Neural cell (in vitro differentiated cells): ENCODE measurements around the gene FGF9.

ENCODE experiments used
- CTCF ChIP-seq: fragments of 450-650 bp; IDR thresholded peaks from 2 replicates; pipeline ENCODE4 v1.5.1; 2014; ENCODE audit warnings: antibody characterized with exemption, mild to moderate bottlenecking, moderate library complexity; ENCODE audit not compliant: poor library complexity, severe bottlenecking
- EP300 ChIP-seq: fragments of 450-650 bp; conservative IDR thresholded peaks from 2 replicates; pipeline ENCODE4 v1.6.1; 2014; ENCODE audit warnings: antibody characterized with exemption, mild to moderate bottlenecking, moderate library complexity; ENCODE audit not compliant: poor library complexity, severe bottlenecking
- EZH2 ChIP-seq: fragments of 200-600, 300-800 bp; shearing (Covaris generic), sonication (generic); IDR thresholded peaks from 2 replicates; pipeline ENCODE4 v1.6.1; 2014; ENCODE audit warnings: antibody characterized with exemption, low read length, borderline replicate concordance, mild to moderate bottlenecking; ENCODE audit not compliant: insufficient read depth, poor library complexity, severe bottlenecking
- MXI1 ChIP-seq: fragments of 450-650 bp; conservative IDR thresholded peaks from 2 replicates; pipeline ENCODE4 v1.6.1; 2014; ENCODE audit warnings: antibody characterized with exemption, mild to moderate bottlenecking; ENCODE audit not compliant: poor library complexity, severe bottlenecking
- POLR2AphosphoS5 ChIP-seq: IDR thresholded peaks from 2 replicates; pipeline ENCODE4 v1.6.1; 2012
- RAD21 ChIP-seq: fragments of 450-650 bp; conservative IDR thresholded peaks from 2 replicates; pipeline ENCODE4 v1.6.1; 2014; ENCODE audit warnings: antibody characterized with exemption, mild to moderate bottlenecking, moderate library complexity
- SMC3 ChIP-seq: fragments of 450-650 bp; conservative IDR thresholded peaks from 2 replicates; pipeline ENCODE4 v1.6.1; 2014; ENCODE audit warnings: antibody characterized with exemption, mild to moderate bottlenecking, moderate library complexity; ENCODE audit not compliant: poor library complexity
- TAF1 ChIP-seq: IDR thresholded peaks from 2 replicates; pipeline ENCODE4 v1.6.1; 2012; ENCODE audit warnings: low read depth

DNA sequence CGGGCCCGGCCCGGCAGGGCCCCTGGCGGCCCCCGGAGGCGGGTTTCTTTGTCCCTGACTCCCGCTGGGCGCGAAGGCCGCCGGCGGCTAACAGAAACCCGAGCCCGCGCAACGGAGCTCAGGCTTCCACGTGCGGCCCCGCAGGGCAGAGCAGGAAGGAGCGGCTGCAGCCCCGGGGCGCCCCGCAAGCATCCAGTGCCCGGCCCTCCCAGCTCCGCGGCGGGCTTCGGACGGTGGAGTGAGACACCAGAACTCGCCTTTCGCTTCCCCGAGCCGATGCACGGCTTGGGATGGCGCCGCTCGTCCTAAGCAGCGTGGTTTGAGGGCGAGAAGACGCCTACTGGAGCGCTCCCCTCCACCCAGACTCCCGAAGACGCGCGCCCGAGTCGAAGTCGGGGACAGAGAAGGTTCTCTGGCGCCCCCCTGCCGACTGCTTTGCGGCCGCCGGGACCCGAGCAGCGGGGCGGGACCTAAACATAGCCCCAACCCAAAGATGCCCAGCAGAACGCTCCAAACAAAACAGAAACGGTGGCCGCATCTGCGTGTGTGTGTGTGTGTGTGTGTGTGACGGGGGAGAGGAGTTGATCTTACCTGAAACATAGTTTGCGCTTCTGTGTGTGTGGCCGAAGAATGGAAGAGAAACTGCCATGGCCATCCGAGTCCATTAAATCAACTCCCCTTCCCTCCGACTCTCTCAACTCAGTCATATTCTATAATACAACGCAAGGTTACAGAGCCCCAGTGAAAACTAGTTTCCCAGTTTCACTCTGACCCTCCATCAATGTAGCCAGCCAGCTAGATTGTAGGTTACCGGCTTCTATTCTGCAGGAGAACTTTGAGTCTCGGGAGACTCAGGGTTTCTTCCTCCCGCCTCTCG lies 629 bp upstream of the FGF9 start:
- no peak for TF ChIP-seq POLR2AphosphoS5
- TF ChIP-seq TAF1, result peak; percentile 58
- TF ChIP-seq MXI1, result peak; percentile 89
- TF ChIP-seq SMC3, result no peak
- TF ChIP-seq EZH2, result no peak
- peak; percentile 49 for TF ChIP-seq CTCF
- TF ChIP-seq EP300, result no peak
- TF ChIP-seq RAD21, result no peak
